Stimulated activated naive CD4-positive, alpha-beta T cell (primary cell): ENCODE measurements around the gene KCNRG.
A peak's percentile ranks its signal among the peaks of the same experiment; 100 is the strongest.
"Not testable (repeated sequence)": the region's sequence is repeated elsewhere in the genome, so short reads cannot be mapped to it uniquely, and the experiment has no call there.

Experiments
- DNase-seq, 6 experiments: peaks; one replicate each; lab custom pipeline; 2025; lab: John Stamatoyannopoulos, UW

KCNRG gene, protein sequence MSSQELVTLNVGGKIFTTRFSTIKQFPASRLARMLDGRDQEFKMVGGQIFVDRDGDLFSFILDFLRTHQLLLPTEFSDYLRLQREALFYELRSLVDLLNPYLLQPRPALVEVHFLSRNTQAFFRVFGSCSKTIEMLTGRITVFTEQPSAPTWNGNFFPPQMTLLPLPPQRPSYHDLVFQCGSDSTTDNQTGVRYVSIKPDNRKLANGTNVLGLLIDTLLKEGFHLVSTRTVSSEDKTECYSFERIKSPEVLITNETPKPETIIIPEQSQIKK

DNA sequence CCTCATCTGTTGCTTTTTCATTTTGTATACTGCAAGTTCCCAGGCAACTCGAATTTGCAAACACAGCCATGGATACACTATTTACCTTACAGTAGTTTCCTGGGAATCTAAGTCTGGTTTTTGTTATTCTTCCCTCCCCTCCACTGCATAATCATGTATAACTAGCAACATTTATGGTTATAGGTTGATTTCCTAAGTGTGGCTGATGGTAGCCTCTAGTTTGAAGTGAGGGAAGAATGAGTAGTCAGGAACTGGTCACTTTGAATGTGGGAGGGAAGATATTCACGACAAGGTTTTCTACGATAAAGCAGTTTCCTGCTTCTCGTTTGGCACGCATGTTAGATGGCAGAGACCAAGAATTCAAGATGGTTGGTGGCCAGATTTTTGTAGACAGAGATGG, at the start of gene KCNRG:
Gene KCNRG, plus strand, starts transcription at position 187 of the 400 bp plus-strand sequence. Its CDS starts 50 bp downstream, at position 237.
- DNase-seq = no peak

DNA sequence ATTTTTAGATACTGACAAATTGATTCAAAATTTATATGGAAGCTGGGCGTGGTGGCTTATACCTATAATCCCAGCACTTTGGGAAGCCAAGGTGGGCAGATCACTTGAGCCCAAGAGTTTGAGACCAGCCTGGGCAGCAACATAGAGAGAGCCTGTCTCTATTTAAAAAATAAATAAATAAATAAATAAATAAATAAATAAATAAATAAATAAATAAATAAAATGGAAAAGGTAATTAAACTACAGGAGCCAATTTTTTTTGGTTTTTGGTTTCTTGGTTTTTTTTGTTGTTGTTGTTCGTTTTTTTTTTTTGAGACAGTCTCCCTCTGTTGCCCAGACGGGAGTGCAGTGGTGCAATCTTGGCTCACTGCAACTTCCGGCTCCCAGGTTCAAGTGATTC, 47.8 kb upstream of the KCNRG start:
- no peak for DNase-seq

DNA sequence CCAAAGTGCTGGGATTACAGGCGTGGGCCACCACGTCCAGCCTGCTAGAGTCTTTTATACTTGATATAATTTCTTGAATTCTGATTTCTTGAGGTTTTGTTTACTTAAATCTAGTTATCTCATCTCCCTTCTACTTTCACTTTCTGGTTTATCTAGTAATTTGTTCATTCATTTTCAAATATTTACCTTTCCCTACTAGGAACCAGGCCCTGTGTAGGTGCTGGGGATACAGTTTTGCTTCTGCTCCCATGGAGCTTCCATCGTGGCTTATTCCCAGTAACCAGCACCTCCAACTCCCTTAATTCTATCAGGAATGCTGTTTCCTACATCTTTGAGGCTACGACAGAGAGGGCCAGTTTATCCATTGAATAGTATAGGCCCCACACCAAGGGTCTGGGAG, 42.5 kb upstream of the KCNRG start:
- no peak for DNase-seq

DNA sequence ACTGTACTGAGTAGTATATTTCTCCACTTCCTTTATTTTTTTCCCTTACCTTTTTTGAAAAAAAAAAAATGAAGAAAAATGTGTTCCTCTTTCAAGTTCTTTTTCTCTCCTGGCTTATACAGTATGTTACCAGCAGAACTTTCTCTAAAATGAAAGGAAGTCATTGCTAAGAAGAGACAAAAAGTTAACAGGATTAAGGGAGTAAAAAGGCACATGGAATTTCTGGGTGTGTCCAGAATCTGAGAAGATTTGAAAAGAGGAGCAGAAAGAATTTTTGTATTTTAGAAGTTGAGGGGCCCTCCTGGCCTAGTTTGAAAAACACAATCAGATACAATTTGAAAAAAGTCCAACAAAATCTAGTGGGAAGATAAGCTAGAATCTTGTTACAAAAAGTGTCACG, 39.4 kb upstream of the KCNRG start:
- no peak for DNase-seq

DNA sequence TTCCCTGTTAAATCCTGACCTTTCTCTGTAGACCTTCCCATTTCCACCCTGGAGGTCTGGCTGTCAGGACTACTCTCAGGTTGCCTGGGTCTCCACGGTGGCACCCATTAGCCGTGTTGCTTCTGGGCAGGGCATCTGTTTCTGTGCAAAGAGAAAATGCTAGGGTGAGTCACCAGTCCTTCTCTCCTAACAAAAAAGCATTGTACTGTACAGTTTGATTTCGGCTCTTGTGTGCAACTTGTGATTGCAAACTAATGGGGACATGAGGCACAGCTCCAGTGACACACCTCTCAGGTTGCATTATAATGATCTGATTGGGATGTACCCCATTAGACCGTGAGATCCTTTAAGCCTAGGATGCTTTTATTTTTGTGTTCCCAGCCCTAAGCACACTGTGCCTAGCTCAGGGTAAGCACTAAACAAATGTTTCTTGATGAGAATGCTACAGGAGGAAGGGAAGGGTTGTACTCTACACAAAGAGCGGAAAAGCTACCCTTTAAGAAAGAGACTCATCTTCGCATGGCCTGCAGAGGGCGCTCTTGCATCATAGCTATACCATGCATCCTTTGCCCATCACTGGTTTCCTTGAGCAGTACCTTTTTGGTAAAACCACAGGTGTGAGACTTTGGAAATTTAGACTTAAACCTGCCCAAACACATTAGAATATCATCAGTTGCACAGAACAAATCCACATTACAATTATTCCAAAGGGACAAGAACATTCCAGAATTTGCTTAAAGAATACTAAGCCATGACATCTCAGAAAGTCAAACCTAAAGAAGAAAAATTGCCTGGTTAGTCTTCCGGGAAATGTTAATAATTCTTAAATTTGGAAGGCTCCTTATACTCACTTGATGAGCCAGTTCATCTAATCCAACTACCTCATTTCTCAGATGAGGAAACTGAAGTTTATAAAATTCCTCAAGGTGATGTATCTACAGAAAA, 38.7 kb upstream of the KCNRG start:
- peak; percentile 45 to 80 (median 68) for DNase-seq

DNA sequence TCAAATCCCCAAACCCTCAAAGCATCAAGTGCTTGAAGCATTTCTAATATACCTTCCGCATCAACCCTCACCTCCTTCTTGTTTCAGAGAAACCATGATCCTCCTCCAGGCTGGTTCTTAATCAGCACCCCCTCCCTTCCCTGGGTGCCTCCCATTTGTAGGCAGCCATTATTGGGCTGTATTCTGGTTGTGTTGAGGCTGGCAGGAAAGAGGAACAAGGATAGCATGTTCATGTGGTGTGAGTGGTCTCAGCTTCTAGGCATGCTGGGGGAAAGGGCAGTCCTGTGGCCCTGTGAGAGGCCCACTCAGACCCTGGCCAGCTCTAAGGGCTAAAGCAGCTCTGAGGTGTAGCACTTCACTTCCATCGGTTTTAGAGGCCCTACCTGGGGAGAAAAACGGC, 37.3 kb upstream of the KCNRG start:
- no peak for DNase-seq

DNA sequence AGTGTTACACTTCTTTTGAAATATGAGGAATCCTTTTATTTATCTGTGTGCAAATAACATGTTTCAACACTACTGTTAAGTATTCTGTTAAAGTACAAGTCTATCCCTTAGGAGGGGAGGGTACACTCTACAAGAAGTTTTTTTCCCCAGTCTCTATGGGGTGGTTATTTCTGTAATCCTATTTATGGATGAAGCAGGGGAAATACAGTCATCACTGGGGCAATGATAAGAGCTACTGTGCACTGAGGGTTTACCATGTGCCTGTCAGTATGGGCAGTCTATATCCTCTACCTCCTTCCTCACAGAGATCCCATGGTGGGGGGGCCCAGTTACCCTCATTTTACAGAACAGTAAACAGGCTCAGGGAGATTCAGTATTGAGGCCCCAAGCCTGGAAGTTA, 35.0 kb upstream of the KCNRG start:
- no peak for DNase-seq

DNA sequence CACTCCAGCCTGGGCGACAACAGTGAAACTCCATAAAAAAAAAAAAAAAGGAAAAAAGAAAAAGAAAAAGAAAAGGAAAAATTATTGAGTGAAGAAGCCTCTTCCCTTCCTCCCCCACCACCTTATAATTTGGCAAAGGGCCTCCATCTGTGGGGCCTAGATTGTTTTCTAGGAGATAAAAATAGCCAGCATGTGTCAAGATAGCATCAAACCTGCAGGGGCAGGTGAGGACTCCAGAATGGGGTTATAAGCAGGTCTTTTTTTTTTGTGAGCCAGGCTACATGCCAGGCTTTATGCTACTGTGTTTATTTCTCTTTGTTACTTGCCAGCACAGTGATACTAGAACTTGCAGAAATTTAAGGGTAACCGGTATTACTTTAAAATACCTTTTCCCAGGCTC, 30.1 kb upstream of the KCNRG start:
- DNase-seq = no peak

DNA sequence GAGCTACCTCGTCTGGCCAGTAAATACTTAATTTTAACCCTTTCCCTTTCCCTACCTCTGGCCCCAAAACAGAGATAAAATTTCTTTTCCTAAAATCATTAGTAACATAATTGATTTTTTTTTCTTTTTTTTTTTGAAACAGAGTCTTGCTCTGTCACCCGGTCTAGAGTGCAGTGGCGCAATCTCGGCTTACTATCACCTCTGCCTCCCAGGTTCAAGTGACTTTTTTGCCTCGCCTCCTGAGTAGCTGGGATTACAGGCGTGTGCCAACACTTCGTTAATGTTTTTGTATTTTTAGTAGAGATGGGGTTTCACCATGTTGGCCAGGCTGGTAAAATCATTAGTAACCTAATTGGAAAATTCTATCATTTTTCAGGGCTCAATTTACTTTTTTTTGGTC, 28.8 kb upstream of the KCNRG start:
- no peak for DNase-seq

DNA sequence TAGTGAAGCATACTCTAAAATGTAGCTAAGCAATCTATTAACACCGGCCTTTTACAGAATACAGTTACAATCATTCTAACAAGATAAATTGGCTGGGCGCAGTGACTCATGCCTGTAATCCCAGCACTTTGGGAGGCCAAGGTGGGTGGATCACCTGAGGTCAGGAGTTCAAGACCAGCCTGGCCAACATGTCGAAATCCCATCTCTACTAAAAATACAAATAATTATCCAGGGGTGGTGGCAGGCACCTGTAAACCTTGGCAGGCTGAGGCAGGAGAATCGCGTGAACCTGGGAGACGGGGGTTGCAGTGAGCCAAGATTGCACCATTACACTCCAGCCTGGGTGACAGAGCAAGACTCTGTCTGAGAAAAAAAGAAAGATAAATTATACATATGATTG, 24.6 kb upstream of the KCNRG start:
- not testable (repeated sequence) for DNase-seq

DNA sequence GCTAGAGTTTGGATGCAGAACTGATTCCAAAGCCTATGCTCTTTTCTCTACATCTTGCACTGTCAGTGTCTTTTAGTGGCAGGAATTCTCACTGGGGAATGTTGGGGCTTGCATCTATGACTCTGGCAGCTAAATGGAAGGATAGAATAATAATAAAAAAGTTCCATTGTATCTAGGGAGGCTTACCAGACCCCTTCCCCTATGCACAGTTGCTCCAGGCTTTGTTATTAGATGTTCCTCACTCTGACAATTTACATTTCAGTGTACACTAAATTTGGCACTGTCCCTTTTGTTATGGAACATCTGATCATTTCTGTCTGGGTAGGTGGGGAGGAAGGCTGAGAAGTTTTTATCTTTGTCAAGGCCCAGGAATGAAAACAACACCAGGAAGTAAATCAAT, 22.1 kb upstream of the KCNRG start:
- DNase-seq = no peak

DNA sequence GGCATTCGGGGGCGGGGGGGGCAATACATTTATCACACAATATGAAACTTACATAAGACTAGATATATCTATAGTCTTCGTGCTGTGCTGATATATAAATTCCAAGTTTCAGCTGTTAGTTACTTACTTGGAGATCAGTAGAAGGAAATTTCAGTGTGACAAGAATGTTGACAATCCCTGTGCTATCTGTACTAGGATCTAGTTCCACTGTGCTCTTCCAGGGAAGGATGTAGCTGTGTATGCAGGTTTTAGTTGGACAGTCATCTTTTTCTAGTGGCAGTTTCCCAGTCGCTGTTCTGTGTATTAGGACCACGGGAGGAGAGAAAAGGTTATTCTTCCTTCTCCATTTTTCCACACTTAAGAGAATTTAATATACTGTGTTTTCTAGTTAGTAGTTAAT, 21.6 kb upstream of the KCNRG start:
- no peak for DNase-seq

DNA sequence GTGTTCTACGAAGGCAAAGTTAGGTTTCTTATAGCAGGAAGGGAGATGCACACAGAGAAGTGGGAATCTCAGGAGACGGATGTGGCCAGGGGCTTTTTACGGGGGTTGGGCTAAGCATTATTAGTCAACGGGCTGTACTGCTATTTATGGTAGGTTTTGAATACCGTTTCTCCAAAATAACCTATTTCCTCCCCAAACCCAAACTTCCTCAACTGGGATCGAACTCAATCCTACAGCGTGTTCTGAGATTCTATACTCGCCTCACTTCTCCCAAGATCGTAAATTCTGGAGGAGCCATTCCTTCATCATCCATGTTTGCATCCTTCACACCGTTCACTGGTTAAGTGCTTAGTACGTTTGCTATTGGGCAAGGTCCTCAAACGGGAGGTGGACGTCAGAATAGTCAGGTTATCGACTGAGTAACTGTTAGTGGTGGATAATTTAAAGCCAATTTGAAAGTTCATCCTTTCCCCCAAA, 19.6 kb upstream of the KCNRG start:
- no peak for DNase-seq

DNA sequence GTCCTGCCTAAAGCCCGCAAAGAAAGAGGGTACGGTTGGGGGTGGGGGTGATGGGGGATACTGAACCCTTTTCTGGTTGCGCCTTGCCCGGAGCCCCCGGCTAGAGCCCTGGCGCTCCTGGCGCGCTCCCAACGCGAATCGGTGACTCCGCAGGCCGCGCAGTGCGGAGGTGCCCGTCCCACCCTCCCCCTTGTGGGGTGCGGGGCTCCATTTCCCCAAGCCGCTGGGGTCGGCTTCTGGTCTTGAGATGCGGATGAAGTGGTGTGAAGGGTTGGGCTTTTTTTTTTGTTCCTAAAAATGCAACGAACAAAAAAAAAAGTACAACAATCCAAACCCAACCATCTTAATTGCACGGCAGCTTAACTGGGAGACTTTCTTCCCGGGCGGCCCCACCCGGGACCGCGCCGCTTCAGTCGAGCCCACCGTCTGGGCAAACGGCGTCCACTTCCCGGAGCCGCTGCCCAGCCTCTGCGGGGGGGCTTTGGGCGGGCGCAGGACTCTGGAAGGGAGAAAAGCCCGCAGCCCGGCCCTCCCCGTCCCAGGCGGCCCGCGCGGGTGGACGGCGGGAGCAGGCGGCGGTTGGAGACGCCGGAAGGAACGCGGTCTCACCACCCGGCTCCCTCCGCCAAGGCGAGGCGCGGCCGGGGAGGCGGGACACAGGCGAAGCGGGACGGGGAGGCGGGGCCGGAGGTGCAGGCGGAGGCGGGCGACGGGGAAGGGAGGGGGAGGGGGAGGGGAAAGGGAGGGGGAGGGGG, 18.9 kb upstream of the KCNRG start:
- DNase-seq = peak; percentile 68 to 84 (median 80)

DNA sequence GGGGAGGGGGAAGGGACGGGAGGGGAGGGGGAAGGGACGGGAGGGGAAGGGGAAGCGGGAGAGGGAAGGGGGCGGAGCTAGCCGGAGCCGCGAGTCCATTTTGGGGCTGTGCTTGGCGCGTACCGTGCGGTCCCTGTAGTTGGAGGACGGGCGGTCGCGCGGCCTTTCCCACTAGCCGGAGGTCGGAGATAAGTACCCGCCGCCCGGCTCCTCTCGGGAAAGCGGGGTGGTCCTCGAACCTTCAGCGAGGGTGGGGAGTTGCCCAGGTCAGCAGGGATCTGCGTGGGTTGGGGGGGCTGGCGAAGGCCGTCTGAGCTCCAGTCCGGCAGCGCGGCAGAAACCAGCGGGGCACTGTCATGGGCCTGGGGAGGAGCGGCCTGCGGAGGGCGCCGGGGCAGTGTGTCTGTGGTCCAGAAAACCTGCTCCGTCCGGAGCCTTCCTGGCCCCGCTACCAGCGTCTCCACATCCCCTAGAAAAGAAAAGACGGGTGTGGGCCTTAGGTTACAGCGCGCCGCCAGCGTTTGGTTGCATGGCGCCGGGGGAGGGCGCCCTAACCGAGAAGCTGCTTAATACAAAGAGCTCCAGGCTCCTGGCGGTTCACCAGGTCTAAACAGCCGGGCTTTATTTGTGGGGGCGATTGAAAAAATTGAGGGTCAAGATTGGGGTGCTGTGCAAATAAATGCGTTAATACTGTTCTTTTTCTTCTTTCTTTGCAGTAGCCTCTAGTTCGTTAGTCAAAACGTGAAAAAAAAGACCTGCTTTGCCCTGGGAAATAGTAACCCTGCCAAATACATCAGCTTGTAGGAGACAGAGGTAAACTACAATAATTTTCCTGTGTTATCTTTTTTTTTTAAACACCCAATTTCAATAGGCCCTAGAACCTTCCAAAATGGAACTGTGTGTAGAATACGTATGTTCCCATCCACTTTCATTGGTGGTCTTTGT, 18.0 kb upstream of the KCNRG start, which contains the start of gene TRIM13:
Gene TRIM13, plus strand, starts transcription at position 92 of the 945 bp plus-strand sequence. CDS start 14,899 bp downstream, outside the sequence.
- DNase-seq = peak; percentile 54 to 92 (median 82)

DNA sequence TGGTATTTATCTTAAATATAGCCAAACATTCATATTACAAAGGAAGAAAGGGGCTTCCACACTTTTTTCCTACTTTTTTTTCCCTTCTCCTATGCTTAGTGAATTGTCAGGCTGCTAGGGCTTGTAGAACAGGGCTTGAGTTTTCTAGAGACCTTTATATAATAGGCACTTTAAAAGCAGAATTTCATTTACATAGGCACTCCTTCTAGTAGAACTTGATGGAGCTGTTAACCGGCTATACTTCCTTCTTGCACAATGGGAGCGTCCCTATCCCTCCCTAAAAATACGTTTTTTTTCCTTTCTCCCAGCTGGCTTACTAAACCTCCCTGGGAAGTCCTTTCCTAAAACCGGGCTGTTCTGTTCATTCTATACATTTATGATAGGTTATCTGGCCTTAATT, 17.3 kb upstream of the KCNRG start:
- DNase-seq = no peak

DNA sequence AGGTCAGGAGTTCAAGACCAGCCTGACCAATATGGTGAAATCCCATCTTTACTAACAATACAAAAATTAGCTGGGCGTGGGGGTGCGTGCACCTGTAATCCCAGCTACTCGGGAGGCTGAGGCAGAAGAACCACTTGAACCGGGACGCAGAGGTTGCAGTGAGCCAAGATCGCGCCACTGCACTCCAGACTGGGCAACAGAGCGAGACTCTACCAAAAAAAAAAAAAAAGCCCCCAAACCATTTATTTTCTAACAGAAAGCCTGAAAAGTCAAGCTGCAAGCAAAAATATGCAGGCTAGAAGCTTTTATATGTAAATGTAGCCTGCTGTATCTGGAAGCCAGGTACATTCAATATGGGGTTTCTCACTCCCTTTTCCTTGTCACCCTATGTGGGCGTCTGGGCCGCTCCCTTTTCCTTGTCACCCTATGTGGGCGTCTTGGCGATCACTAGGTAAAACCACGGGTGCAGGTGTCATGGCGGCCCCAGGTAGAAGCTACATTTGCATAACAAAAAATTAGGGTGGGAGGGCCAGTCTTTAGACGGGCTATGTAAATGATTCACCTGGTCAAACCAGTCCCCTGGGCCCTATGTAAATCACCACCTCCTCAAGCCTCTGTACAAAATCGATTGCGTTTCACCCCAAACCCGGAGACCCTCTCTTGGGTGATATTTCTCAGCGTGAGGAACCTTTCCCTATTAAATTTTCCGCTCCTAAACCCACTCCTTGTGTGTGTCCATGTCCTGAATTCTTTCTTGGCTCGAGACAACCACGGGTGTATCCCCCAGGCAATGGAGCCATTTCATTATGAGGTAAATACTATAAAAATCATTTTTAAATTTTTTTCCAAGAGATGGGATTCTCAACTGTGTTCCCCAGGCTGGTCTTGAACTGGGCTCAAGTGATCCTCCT, 16.3 kb upstream of the KCNRG start:
- DNase-seq = no peak

DNA sequence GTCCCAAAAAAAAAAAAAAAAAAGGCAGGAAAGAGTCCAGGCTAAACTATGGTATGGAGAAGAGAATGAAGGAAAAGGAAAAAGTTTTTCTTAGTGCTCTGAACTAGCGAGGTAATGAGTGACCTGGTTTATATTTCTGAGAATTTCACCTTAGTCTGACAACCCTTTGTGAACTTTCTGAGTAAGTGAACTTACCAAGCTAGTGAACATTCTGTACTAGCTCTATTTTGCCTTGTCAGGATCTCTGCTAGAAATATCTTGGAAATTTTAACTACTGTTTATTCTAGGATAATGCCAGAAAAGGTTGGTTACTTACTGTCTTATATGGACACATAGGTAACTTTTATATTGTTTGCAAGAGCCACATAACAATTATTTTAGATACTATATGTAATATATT, 14.0 kb upstream of the KCNRG start:
- no peak for DNase-seq

DNA sequence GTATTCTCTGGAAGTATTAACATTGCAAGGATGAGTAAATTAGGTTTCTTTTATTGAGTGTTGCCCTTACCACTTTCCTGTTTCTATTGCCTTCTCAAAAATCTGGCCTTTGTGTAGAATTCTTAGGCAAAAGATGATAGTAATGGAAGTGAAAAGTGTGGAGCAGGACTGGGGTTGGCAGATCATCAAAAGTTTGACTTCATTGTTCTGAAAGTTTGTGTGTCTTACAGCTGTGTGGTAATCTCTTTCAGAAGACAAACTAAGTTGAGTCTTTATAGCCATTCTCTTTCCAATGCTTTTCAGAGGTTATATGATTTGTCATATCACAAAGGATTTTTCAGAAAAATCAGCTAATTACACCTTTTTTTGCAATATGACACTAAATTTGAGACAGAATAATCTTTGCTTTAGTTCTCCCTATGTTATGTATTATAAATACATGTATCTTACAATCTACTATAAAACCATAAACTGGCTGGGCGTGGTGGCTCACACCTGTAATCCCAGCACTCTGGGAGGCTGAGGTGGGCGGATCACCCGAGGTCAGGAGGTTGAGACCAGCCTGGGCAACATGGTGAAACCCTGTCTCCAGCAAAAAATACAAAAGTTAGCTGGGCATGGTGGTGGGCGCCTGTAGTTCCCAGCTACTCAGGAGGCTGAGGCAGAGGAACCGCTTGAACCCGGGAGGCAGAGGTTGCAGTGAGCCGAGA, 8.7 kb upstream of the KCNRG start:
- no peak for DNase-seq
